ENCODE results near the gene CNTNAP2.
"Not testable (repeated sequence)": the region's sequence is repeated elsewhere in the genome, so short reads cannot be mapped to it uniquely, and the experiment has no call there.

The CNTNAP2 gene

GRCh38 chr7:148276314-148277041 lies 2159.9 kb downstream of the CNTNAP2 start:
- no peak overlapping the region for H3K9ac ChIP-seq (ENCODE audit: low read length)
- no peaks in the 10 kb centered on the region for H3K36me3 ChIP-seq (ENCODE audit: control insufficient read depth, insufficient read depth, low read length)
- H3K27me3 ChIP-seq (ENCODE audit: control insufficient read depth, insufficient read depth, low read length), result peaks cover 2% of the 10 kb centered on the region
- no peak overlapping the region for H3K27ac ChIP-seq (ENCODE audit: low read depth, low read length)
- no peaks in the 10 kb centered on the region for H3K4me1 ChIP-seq (ENCODE audit: control insufficient read depth, insufficient read depth, low read length)
- H3K4me3 ChIP-seq (ENCODE audit: low read length), result no peak overlapping the region

GRCh38 chr7:148277042-148277660 lies 2160.6 kb downstream of the CNTNAP2 start:
- Histone ChIP-seq H3K27me3 (ENCODE audit: control insufficient read depth, insufficient read depth, low read length) (peaks cover 2% of the 10 kb centered on the region), H3K4me3 (ENCODE audit: low read length) (no peak overlapping the region), H3K9ac (ENCODE audit: low read length) (no peak overlapping the region), H3K27ac (ENCODE audit: low read depth, low read length) (no peak overlapping the region), H3K36me3 (ENCODE audit: control insufficient read depth, insufficient read depth, low read length) (no peaks in the 10 kb centered on the region), H3K4me1 (ENCODE audit: control insufficient read depth, insufficient read depth, low read length) (no peaks in the 10 kb centered on the region)

- no peaks in the 10 kb centered on the region for H3K27me3 ChIP-seq (ENCODE audit: control insufficient read depth, insufficient read depth, low read length)
- no peaks in the 10 kb centered on the region for H3K36me3 ChIP-seq (ENCODE audit: control insufficient read depth, insufficient read depth, low read length)
- H3K4me3 ChIP-seq (ENCODE audit: low read length), result no peak overlapping the region
- no peak overlapping the region for H3K9ac ChIP-seq (ENCODE audit: low read length)
- H3K4me1 ChIP-seq (ENCODE audit: control insufficient read depth, insufficient read depth, low read length), result no peaks in the 10 kb centered on the region
- H3K27ac ChIP-seq (ENCODE audit: low read depth, low read length), result no peak overlapping the region
Observed at GRCh38 chr7:148286150-148286549, 2169.5 kb downstream of the CNTNAP2 start.

GRCh38 chr7:148287538-148287937 lies 2170.9 kb downstream of the CNTNAP2 start:
- Histone ChIP-seq H3K27me3 (ENCODE audit: control insufficient read depth, insufficient read depth, low read length) (no peaks in the 10 kb centered on the region), H3K4me3 (ENCODE audit: low read length) (no peak overlapping the region), H3K36me3 (ENCODE audit: control insufficient read depth, insufficient read depth, low read length) (no peaks in the 10 kb centered on the region), H3K27ac (ENCODE audit: low read depth, low read length) (no peak overlapping the region), H3K4me1 (ENCODE audit: control insufficient read depth, insufficient read depth, low read length) (no peaks in the 10 kb centered on the region), H3K9ac (ENCODE audit: low read length) (no peak overlapping the region)

DNA sequence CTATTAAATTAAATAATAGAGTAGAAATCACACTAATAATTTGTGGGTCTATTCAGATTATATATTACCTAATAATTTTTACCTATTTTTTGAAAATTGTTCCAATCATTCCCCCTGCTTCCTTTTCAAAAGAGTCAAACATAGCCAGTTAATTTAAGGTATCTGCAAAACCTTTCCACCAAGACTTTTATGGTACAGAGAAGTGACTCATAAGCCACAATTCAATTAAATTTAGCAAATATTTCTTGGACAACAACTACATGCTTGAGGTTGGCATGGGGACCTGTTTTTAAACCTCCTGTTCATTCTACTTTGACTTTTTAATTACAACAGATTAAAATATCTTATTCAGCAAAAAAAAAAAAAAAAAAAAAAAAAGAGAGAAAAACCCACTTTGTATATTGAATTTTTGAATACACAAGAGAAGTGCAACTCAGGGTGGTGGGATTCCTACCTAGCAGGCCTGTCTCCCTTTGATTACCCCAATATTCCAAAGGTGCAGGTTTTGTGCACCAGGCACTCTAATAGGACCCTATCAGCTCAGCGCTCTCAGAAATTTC lies 2172.1 kb downstream of the CNTNAP2 start:
- H3K4me1 ChIP-seq (ENCODE audit: control insufficient read depth, insufficient read depth, low read length), result no peaks in the 10 kb centered on the region
- H3K27me3 ChIP-seq (ENCODE audit: control insufficient read depth, insufficient read depth, low read length), result no peaks in the 10 kb centered on the region
- no peak overlapping the region for H3K27ac ChIP-seq (ENCODE audit: low read depth, low read length)
- H3K4me3 ChIP-seq (ENCODE audit: low read length), result no peak overlapping the region
- H3K36me3 ChIP-seq (ENCODE audit: control insufficient read depth, insufficient read depth, low read length), result no peaks in the 10 kb centered on the region
- no peak overlapping the region for H3K9ac ChIP-seq (ENCODE audit: low read length)

- H3K36me3 ChIP-seq (ENCODE audit: control insufficient read depth, insufficient read depth, low read length), result no peaks in the 10 kb centered on the region
- H3K4me3 ChIP-seq (ENCODE audit: low read length), result no peak overlapping the region
- no peak overlapping the region for H3K9ac ChIP-seq (ENCODE audit: low read length)
- no peaks in the 10 kb centered on the region for H3K4me1 ChIP-seq (ENCODE audit: control insufficient read depth, insufficient read depth, low read length)
- H3K27me3 ChIP-seq (ENCODE audit: control insufficient read depth, insufficient read depth, low read length), result no peaks in the 10 kb centered on the region
- H3K27ac ChIP-seq (ENCODE audit: low read depth, low read length), result no peak overlapping the region
Observed at GRCh38 chr7:148289630-148290029, 2173.0 kb downstream of the CNTNAP2 start.

DNA sequence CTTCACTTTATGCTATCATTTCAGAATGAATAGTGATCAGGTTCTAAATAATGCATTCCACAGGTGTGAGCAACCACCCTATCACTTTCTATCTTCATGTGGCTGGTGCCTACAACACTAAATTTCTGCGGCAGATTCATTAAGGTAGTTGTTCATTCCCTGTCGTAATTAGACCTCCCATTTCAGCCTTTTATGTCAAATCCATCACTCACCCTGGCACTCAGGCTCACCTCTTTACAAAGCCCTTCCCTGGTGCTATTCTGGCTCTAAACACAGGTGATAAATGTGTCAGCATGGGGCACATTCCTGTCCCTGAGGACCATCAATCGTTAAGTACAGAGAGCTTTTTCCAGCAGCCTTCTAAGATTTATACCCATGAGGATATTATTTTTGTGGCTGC lies 2173.9 kb downstream of the CNTNAP2 start:
- H3K9ac ChIP-seq (ENCODE audit: low read length), result no peak overlapping the region

GRCh38 chr7:148291799-148292198 lies 2175.2 kb downstream of the CNTNAP2 start:
- H3K36me3 ChIP-seq (ENCODE audit: control insufficient read depth, insufficient read depth, low read length), result no peaks in the 10 kb centered on the region

More for the DNA sequence above, 2173.9 kb downstream of the CNTNAP2 start:
- H3K4me1 ChIP-seq (ENCODE audit: control insufficient read depth, insufficient read depth, low read length), result no peaks in the 10 kb centered on the region
- H3K4me3 ChIP-seq (ENCODE audit: low read length), result no peak overlapping the region
- H3K27ac ChIP-seq (ENCODE audit: low read depth, low read length), result no peak overlapping the region
- no peaks in the 10 kb centered on the region for H3K36me3 ChIP-seq (ENCODE audit: control insufficient read depth, insufficient read depth, low read length)
- no peaks in the 10 kb centered on the region for H3K27me3 ChIP-seq (ENCODE audit: control insufficient read depth, insufficient read depth, low read length)

GRCh38 chr7:148296994-148297644 lies 2180.5 kb downstream of the CNTNAP2 start:
- Histone ChIP-seq H3K4me3 (ENCODE audit: low read length) (no peak overlapping the region), H3K27me3 (ENCODE audit: control insufficient read depth, insufficient read depth, low read length) (no peaks in the 10 kb centered on the region), H3K27ac (ENCODE audit: low read depth, low read length) (no peak overlapping the region), H3K4me1 (ENCODE audit: control insufficient read depth, insufficient read depth, low read length) (no peaks in the 10 kb centered on the region), H3K9ac (ENCODE audit: low read length) (no peak overlapping the region), H3K36me3 (ENCODE audit: control insufficient read depth, insufficient read depth, low read length) (no peaks in the 10 kb centered on the region)

More at GRCh38 chr7:148291799-148292198, 2175.2 kb downstream of the CNTNAP2 start:
- no peaks in the 10 kb centered on the region for H3K27me3 ChIP-seq (ENCODE audit: control insufficient read depth, insufficient read depth, low read length)
- no peaks in the 10 kb centered on the region for H3K4me1 ChIP-seq (ENCODE audit: control insufficient read depth, insufficient read depth, low read length)
- H3K4me3 ChIP-seq (ENCODE audit: low read length), result no peak overlapping the region
- no peak overlapping the region for H3K27ac ChIP-seq (ENCODE audit: low read depth, low read length)
- H3K9ac ChIP-seq (ENCODE audit: low read length), result no peak overlapping the region

- H3K27ac ChIP-seq (ENCODE audit: low read depth, low read length); H3K4me1 ChIP-seq (ENCODE audit: control insufficient read depth, insufficient read depth, low read length); H3K36me3 ChIP-seq (ENCODE audit: control insufficient read depth, insufficient read depth, low read length); H3K4me3 ChIP-seq (ENCODE audit: low read length); H3K9ac ChIP-seq (ENCODE audit: low read length); H3K27me3 ChIP-seq (ENCODE audit: control insufficient read depth, insufficient read depth, low read length): not testable (repeated sequence)
Observed at GRCh38 chr7:148298768-148299167, 2182.2 kb downstream of the CNTNAP2 start.

- Histone ChIP-seq H3K9ac (ENCODE audit: low read length) (no peak overlapping the region), H3K4me1 (ENCODE audit: control insufficient read depth, insufficient read depth, low read length) (no peaks in the 10 kb centered on the region), H3K27me3 (ENCODE audit: control insufficient read depth, insufficient read depth, low read length) (no peaks in the 10 kb centered on the region), H3K36me3 (ENCODE audit: control insufficient read depth, insufficient read depth, low read length) (no peaks in the 10 kb centered on the region), H3K4me3 (ENCODE audit: low read length) (no peak overlapping the region), H3K27ac (ENCODE audit: low read depth, low read length) (no peak overlapping the region)
Observed at GRCh38 chr7:148299350-148300276, 2183.0 kb downstream of the CNTNAP2 start.

GRCh38 chr7:148302436-148302835 lies 2185.8 kb downstream of the CNTNAP2 start:
- not testable (repeated sequence) for H3K27me3 ChIP-seq (ENCODE audit: control insufficient read depth, insufficient read depth, low read length); H3K9ac ChIP-seq (ENCODE audit: low read length); H3K27ac ChIP-seq (ENCODE audit: low read depth, low read length); H3K4me3 ChIP-seq (ENCODE audit: low read length); H3K36me3 ChIP-seq (ENCODE audit: control insufficient read depth, insufficient read depth, low read length); H3K4me1 ChIP-seq (ENCODE audit: control insufficient read depth, insufficient read depth, low read length)
